Body of pancreas (tissue), 4 donors: Measurements from ENCODE around the gene THNSL1. TPM values are rescaled to one million over a fixed set of nuclear protein-coding genes. Genes with fewer than 3 reads are reported as not detected.

Experiments
- ATAC-seq: fragments of 150-250 bp; one replicate; pipeline ENCODE4 v1.9.1; 2016
- DNase-seq, 4 donors: peaks; one replicate each; pipeline ENCODE4 v3.0.0-alpha.2; 2019
- H3K27ac ChIP-seq, 4 donors: fragments of 200-600 bp; sonication (generic); 1 replicate in 3 of 4; 2 replicates in 1 of 4; pipeline versions ENCODE4 v1.5.1 to v1.6.1; 2016 to 2019; ENCODE audit warnings: mild to moderate bottlenecking in 1 of 4, mixed read lengths in 1 of 4, moderate library complexity in 1 of 4
- H3K27me3 ChIP-seq, 2 donors: fragments of 200-600 bp; sonication (generic); one replicate each; pipeline ENCODE4 v1.6.0; 2016; ENCODE audit warnings: mild to moderate bottlenecking in 1 of 2
- H3K36me3 ChIP-seq, 2 donors: fragments of 200-600 bp; sonication (generic); replicated peaks in 1 of 2; 2 replicates each; pipeline ENCODE4 v1.5.1; 2016; ENCODE audit warnings: low read depth in 2 of 2; ENCODE audit not compliant: insufficient read depth in 1 of 2
- H3K4me1 ChIP-seq: fragments of 200-600 bp; sonication (generic); one replicate; pipeline ENCODE4 v1.6.0; 2016
- H3K4me3 ChIP-seq, 2 donors: fragments of 200-600 bp; sonication (generic); 1 replicate in 1 of 2; 2 replicates in 1 of 2; pipeline ENCODE4 v1.5.1; 2016 to 2019
- H3K9me3 ChIP-seq, 3 donors: fragments of 200-600 bp; sonication (generic); 1 replicate in 2 of 3; 2 replicates in 1 of 3; pipeline ENCODE4 v1.5.1; 2016
- CTCF ChIP-seq, 7 experiments: fragments of 450-650 bp in 4 of 7; fragments of 200-600 bp in 3 of 7; sonication (generic) in 3 of 7; IDR thresholded peaks; one replicate each; pipeline ENCODE4 v1.5.1; 2016 to 2019; ENCODE audit warnings: antibody characterized with exemption in 7 of 7
- POLR2A ChIP-seq, 3 donors: fragments of 450-650 bp; IDR thresholded peaks; one replicate each; pipeline ENCODE4 v1.6.1; 2016; ENCODE audit warnings: antibody characterized with exemption in 3 of 3, mild to moderate bottlenecking in 2 of 3
- WGBS, 2 donors: methylation state at CpG; one replicate each; pipeline ENCODE4 v1.1.5; 2017; 5-methylcytosine and 5-hydroxymethylcytosine counted together
- intact Hi-C: fragments of 100-400 bp; cut with DNase I; formaldehyde crosslinking; loops from one replicate; pipeline ENCODE4 v1.15.1; 2023
- total RNA-seq, 2 donors: library from RNA; depleted of rRNA; stranded (reverse); fragments of >200 nt; gene quantifications; one replicate each; pipeline ENCODE4 v1.1.0, GENCODE V29; 2016

The THNSL1 gene
- total RNA-seq, 2 donors from 2014 or later: under 0.01 to 4.9 TPM

- WGBS, 2 donors: 73 to 81% methylated on average over 12 of the region's 12 CpGs
- Histone ChIP-seq H3K4me3 (no peak overlapping the region), H3K27ac (no peak overlapping the region), H3K27me3 (no peaks in the 10 kb centered on the region), H3K4me1 (no peaks in the 10 kb centered on the region), H3K36me3 (no peaks in the 10 kb centered on the region), H3K9me3 (no peaks in the 10 kb centered on the region)
- no peak for TF ChIP-seq POLR2A (IDR thresholded peaks at IDR 0.05)
- no peak for TF ChIP-seq CTCF (IDR thresholded peaks at IDR 0.05)
- ATAC-seq (no peak), DNase-seq (no peak)
- intact Hi-C loops: no loop called here
Observed at GRCh38 chr10:24988831-24989640, 27.4 kb upstream of the THNSL1 start.

GRCh38 chr10:24989867-24990266 is 26.5 kb upstream of the THNSL1 start:
- intact Hi-C loops: no loop called here
- no peaks in the 10 kb centered on the region for H3K4me1 ChIP-seq
- 7 to 21% methylated on average over 1 of the region's 1 CpG for WGBS, 2 donors
- TF ChIP-seq CTCF (IDR thresholded peaks at IDR 0.05): peak in 4 of 7 experiments; percentile 25 to 41 (median 32)
- TF ChIP-seq POLR2A (IDR thresholded peaks at IDR 0.05): no peak
- ATAC-seq (no peak), DNase-seq (no peak)
- H3K27me3 ChIP-seq: no peaks in the 10 kb centered on the region
- no peak overlapping the region for H3K27ac ChIP-seq
- no peaks in the 10 kb centered on the region for H3K36me3 ChIP-seq
- H3K4me3 ChIP-seq: no peak overlapping the region
- no peaks in the 10 kb centered on the region for H3K9me3 ChIP-seq

DNA sequence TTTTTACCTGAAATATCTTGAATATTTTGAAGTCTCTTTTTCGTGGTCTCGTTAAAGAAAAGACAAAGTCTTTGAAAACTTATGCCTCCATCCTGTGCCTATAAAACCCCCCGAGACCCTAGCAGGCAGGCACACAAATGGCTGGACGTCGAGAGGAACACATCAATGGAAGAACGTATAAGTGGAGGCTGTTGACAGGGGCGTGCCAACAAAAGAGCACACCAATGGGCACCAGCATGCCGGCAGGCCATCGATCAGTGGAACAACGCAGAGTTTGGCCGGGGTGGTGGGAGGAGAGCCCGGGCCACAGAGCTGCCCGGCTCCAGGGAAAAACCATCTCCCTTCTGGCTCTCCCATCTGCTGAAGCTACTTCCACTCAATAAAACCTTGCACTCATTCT is 25.1 kb upstream of the THNSL1 start:
- Histone ChIP-seq H3K4me3 (no peak overlapping the region), H3K27ac (no peak overlapping the region), H3K36me3 (no peaks in the 10 kb centered on the region), H3K27me3 (no peaks in the 10 kb centered on the region), H3K4me1 (no peaks in the 10 kb centered on the region), H3K9me3 (no peaks in the 10 kb centered on the region)
- intact Hi-C loops: no loop called here
- no peak for ATAC-seq
- no peak for DNase-seq
- 86 to 89% methylated on average over 13 of the region's 13 CpGs for WGBS, 2 donors
- TF ChIP-seq POLR2A (IDR thresholded peaks at IDR 0.05) (no peak), CTCF (IDR thresholded peaks at IDR 0.05) (no peak)

DNA sequence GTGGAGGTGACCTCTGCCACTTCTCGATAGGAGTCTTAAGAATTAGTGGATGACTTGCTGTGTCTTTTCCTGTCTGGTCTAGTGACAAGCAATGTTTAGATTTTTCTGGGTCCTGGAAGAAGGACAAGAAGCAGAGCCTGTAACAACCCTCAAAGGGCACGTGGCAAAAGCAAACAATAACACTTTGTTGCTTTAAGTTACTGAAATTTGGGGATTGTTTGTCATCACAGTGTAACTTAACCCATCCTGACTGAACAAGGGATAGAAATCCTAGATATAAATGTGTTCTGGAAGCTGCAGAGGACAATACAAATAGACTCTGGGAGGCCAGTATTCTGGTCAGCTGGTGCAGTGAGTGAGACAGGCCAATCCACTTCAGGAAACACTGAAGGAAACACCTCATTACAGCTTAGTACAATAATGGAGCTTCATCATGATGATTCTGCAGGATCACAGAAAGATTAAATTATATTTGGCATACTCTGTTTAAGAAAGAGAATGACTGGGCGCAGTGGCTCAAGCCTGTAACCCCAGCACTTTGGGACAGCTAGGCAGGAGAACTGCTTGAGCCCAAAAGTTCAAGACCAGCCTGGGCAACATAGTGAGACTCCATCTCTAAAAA is 23.8 kb upstream of the THNSL1 start:
- no peaks in the 10 kb centered on the region for H3K27me3 ChIP-seq
- TF ChIP-seq POLR2A (IDR thresholded peaks at IDR 0.05): no peak
- TF ChIP-seq CTCF (IDR thresholded peaks at IDR 0.05): no peak
- ATAC-seq (no peak), DNase-seq (no peak)
- 69 to 83% methylated on average over 3 of the region's 3 CpGs for WGBS, 2 donors
- no peak overlapping the region for H3K27ac ChIP-seq
- H3K36me3 ChIP-seq: no peaks in the 10 kb centered on the region
- no peaks in the 10 kb centered on the region for H3K9me3 ChIP-seq
- H3K4me3 ChIP-seq: no peak overlapping the region
- intact Hi-C loops: no loop called here
- H3K4me1 ChIP-seq: no peaks in the 10 kb centered on the region
